Breast epithelium (tissue), 3 donors: ENCODE results near the gene ADD3.

ENCODE experiments used
- POLR2A ChIP-seq: fragments of 450-650 bp; IDR thresholded peaks from one replicate; pipeline ENCODE4 v1.6.1; 2016; ENCODE audit warnings: antibody characterized with exemption, mild to moderate bottlenecking, moderate library complexity
- TF ChIP-seq, protein P1 (sequence below), 3 donors: fragments of 450-650 bp; IDR thresholded peaks; one replicate each; pipeline ENCODE4 v1.5.1; 2016 to 2017; ENCODE audit warnings: antibody characterized with exemption in 3 of 3, mild to moderate bottlenecking in 3 of 3, moderate library complexity in 3 of 3

- TF ChIP-seq, protein P1, sequence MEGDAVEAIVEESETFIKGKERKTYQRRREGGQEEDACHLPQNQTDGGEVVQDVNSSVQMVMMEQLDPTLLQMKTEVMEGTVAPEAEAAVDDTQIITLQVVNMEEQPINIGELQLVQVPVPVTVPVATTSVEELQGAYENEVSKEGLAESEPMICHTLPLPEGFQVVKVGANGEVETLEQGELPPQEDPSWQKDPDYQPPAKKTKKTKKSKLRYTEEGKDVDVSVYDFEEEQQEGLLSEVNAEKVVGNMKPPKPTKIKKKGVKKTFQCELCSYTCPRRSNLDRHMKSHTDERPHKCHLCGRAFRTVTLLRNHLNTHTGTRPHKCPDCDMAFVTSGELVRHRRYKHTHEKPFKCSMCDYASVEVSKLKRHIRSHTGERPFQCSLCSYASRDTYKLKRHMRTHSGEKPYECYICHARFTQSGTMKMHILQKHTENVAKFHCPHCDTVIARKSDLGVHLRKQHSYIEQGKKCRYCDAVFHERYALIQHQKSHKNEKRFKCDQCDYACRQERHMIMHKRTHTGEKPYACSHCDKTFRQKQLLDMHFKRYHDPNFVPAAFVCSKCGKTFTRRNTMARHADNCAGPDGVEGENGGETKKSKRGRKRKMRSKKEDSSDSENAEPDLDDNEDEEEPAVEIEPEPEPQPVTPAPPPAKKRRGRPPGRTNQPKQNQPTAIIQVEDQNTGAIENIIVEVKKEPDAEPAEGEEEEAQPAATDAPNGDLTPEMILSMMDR (IDR thresholded peaks at IDR 0.05) = no peak
- TF ChIP-seq POLR2A = no peak
Measured at GRCh38 chr10:110069502-110069982, 61.8 kb downstream of the ADD3 start.
